Subcutaneous abdominal adipose tissue (tissue), 5 donors: ENCODE data around the gene ZNF148.

Experiments
- H3K27ac ChIP-seq: one replicate; pipeline ENCODE4 v1.7.0; 2013; ENCODE audit warnings: low read depth, mild to moderate bottlenecking, inconsistent platforms, low read length, moderate library complexity
- H3K27me3 ChIP-seq, 5 donors: one replicate each; pipeline ENCODE4 v1.7.0; 2013; ENCODE audit warnings: low read length in 5 of 5, inconsistent platforms in 1 of 5; ENCODE audit not compliant: control insufficient read depth in 5 of 5, insufficient read depth in 4 of 5
- H3K36me3 ChIP-seq, 5 donors: one replicate each; pipeline ENCODE4 v1.7.0; 2013; ENCODE audit warnings: low read length in 5 of 5; ENCODE audit not compliant: control insufficient read depth in 5 of 5, insufficient read depth in 5 of 5
- H3K4me1 ChIP-seq, 5 donors: one replicate each; pipeline ENCODE4 v1.7.0; 2013; ENCODE audit warnings: low read length in 5 of 5, mild to moderate bottlenecking in 3 of 5, moderate library complexity in 1 of 5; ENCODE audit not compliant: control insufficient read depth in 5 of 5, insufficient read depth in 5 of 5
- H3K4me3 ChIP-seq, 5 donors: one replicate each; pipeline ENCODE4 v1.7.0; 2013; ENCODE audit warnings: low read length in 5 of 5, low read depth in 1 of 5
- H3K9ac ChIP-seq, 5 donors: one replicate each; pipeline ENCODE4 v1.7.0; 2013; ENCODE audit warnings: low read length in 5 of 5, mild to moderate bottlenecking in 4 of 5, moderate library complexity in 3 of 5
- H3K9me3 ChIP-seq, 5 donors: one replicate each; pipeline ENCODE4 v1.7.0; 2013; ENCODE audit warnings: low read length in 5 of 5; ENCODE audit not compliant: control insufficient read depth in 5 of 5
- donor health status: healthy.
- donor health status: healthy.
- donor health status: healthy.
- donor health status: healthy.
- donor health status: healthy.

ZNF148 gene

DNA sequence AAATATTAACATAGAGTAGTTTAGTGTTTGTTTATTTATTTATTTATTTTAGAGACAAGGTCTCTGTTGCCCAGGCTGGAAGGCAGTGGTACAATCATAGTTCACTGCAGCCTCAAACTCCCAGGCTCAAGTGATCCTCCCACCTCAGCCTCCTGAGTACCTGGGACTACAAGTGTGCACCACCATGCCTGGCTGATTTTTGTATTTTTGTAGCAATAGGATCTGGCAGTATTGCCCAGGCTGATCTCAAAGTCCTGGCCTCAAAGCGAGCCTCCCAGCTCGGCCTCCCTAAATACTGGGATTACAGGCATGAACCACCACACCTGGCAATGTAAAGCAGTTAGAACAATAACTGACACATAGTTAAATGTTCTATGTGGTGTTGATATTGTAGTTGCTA, 4.4 kb upstream of the ZNF148 start:
- H3K27ac ChIP-seq: no peak overlapping the region
- no peaks in the 10 kb centered on the region for H3K27me3 ChIP-seq
- H3K4me3 ChIP-seq: no peak overlapping the region
- no peaks in the 10 kb centered on the region for H3K36me3 ChIP-seq
- H3K9me3 ChIP-seq: no peaks in the 10 kb centered on the region
- peaks cover 0 to 14% (median 9%) of the 10 kb centered on the region in 5 donors for H3K4me1 ChIP-seq
- H3K9ac ChIP-seq: no peak overlapping the region

DNA sequence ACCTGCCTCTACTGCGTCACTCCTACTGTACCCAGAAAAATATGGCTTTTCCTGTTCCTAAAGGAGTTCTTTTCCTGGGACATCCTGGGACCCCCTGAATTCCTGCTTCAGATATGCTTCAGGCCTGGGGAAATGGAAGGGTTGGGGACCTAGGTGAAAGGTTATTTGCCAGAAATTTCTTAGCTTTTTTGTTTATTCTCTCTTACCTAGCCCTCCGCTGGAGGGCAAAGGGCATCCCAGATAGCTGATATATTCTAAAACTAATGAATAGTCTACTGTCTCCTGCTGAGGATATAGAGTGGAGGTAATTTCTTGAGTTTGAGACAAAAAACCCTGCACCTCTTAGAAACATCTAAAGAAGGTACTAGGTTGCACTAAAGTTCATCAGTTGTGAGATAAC, 3.6 kb upstream of the ZNF148 start:
- H3K27me3 ChIP-seq: no peaks in the 10 kb centered on the region
- H3K9me3 ChIP-seq: no peaks in the 10 kb centered on the region
- H3K4me1 ChIP-seq: peaks cover 4 to 18% (median 16%) of the 10 kb centered on the region in 5 donors
- H3K36me3 ChIP-seq: no peaks in the 10 kb centered on the region
- H3K9ac ChIP-seq: no peak overlapping the region
- H3K4me3 ChIP-seq: no peak overlapping the region
- H3K27ac ChIP-seq: no peak overlapping the region

- Histone ChIP-seq H3K4me3 (peak overlapping the region; percentile 84 to 94 (median 90)), H3K9ac (peak overlapping the region in 4 of 5 donors; percentile 94 to 98 (median 95)), H3K27me3 (no peaks in the 10 kb centered on the region), H3K27ac (peak overlapping the region; percentile 89), H3K36me3 (no peaks in the 10 kb centered on the region), H3K4me1 (peaks cover 4 to 23% (median 22%) of the 10 kb centered on the region in 5 donors), H3K9me3 (no peaks in the 10 kb centered on the region)
These were observed 990 bp upstream of the ZNF148 start for GRCh38 chr3:125375950-125376679.

DNA sequence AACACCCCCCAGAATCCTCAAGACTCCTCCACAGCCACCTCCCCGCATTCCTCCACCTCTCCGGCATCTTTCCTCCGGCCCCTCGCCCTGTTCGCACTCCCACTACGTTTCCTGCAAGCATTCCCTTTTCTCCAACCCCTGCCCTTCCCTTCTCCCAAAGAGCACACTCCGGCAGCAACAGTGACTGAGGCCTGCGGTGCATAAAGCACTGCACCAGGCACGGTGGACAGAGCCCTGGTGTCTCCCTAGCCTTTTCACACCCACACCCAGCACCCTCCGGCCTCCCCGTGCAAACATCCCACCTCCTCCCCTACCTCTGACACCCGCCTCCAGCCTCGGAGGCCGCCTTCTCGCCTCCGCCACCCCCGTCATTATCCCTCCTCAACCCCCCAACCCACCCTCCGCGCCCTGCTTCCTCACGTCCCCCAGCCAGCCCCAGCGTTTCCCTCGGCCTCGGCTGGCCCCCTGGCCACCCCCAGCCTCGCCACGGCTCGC, 577 bp downstream of the ZNF148 start:
- Histone ChIP-seq H3K9me3 (no peaks in the 10 kb centered on the region), H3K4me3 (peak overlapping the region; percentile 84 to 98 (median 94)), H3K4me1 (peaks cover 4 to 23% (median 22%) of the 10 kb centered on the region in 5 donors), H3K27me3 (no peaks in the 10 kb centered on the region), H3K27ac (peak overlapping the region; percentile 89), H3K9ac (peak overlapping the region; percentile 72 to 89 (median 86)), H3K36me3 (no peaks in the 10 kb centered on the region)

GRCh38 chr3:125367403-125368230, 7.5 kb downstream of the ZNF148 start:
- Histone ChIP-seq H3K36me3 (no peaks in the 10 kb centered on the region), H3K9ac (peak overlapping the region in 2 of 5 donors; percentile 2 to 4), H3K27ac (peak overlapping the region; percentile 27), H3K4me1 (peaks cover 0 to 13% (median 13%) of the 10 kb centered on the region in 5 donors), H3K4me3 (no peak overlapping the region), H3K27me3 (no peaks in the 10 kb centered on the region), H3K9me3 (no peaks in the 10 kb centered on the region)

- Histone ChIP-seq H3K9me3 (no peaks in the 10 kb centered on the region), H3K27ac (no peak overlapping the region), H3K36me3 (no peaks in the 10 kb centered on the region), H3K27me3 (no peaks in the 10 kb centered on the region), H3K9ac (no peak overlapping the region), H3K4me3 (no peak overlapping the region), H3K4me1 (peaks cover 0 to 13% (median 13%) of the 10 kb centered on the region in 5 donors)
These were observed 9.0 kb downstream of the ZNF148 start for GRCh38 chr3:125366132-125366531.

DNA sequence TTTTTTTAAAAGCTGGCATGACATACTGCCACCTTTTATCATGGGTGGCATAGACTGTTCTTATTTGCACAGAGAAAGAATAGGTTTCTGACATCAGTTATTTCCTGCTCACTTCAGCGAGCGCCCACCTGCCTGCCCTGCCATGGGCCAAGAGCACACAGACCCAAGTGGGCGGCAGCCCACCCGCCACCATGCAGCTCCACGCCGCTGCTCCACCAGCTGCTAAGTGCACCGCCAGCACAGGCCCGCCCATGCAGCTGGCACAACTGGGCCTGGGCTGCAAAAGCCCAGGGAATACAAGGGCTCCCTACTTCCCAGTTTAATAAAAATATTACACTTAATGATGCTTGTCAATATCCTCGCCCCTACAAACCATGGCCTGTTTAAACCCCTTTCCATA, 15.4 kb downstream of the ZNF148 start:
- Histone ChIP-seq H3K4me1 (peaks cover 0 to 29% (median 24%) of the 10 kb centered on the region in 5 donors), H3K36me3 (no peaks in the 10 kb centered on the region), H3K9me3 (no peaks in the 10 kb centered on the region), H3K27ac (no peak overlapping the region), H3K9ac (no peak overlapping the region), H3K27me3 (no peaks in the 10 kb centered on the region), H3K4me3 (no peak overlapping the region)

DNA sequence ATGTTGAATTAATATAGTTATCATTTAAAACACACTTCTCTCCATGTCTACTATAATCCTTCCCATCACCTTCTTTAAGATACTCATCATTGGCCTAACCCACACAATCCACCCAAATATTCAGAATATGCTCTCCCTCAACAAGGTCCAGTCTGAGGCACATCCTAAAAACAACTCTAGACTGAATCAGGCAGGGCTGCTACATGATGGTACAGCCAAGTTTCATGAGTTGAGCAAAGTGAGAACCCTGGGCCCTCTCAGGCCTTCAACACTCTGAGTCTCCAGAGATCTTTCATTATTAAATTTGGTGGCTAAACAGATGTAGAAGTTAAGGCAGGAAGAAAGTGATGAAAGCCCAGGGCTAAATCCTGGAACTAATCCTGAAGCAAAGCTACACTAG, 16.2 kb downstream of the ZNF148 start:
- H3K4me3 ChIP-seq: no peak overlapping the region
- H3K27me3 ChIP-seq: no peaks in the 10 kb centered on the region
- no peak overlapping the region for H3K27ac ChIP-seq
- peaks cover 0 to 29% (median 24%) of the 10 kb centered on the region in 5 donors for H3K4me1 ChIP-seq
- no peaks in the 10 kb centered on the region for H3K9me3 ChIP-seq
- no peak overlapping the region for H3K9ac ChIP-seq
- H3K36me3 ChIP-seq: no peaks in the 10 kb centered on the region

GRCh38 chr3:125357837-125358236, 17.3 kb downstream of the ZNF148 start:
- H3K4me1 ChIP-seq: peaks cover 0 to 29% (median 25%) of the 10 kb centered on the region in 5 donors
- H3K27ac ChIP-seq: no peak overlapping the region
- peak overlapping the region in 4 of 5 donors; percentile 54 to 78 (median 69) for H3K4me3 ChIP-seq
- no peaks in the 10 kb centered on the region for H3K36me3 ChIP-seq
- peak overlapping the region in 4 of 5 donors; percentile 61 to 78 (median 70) for H3K9ac ChIP-seq
- H3K9me3 ChIP-seq: no peaks in the 10 kb centered on the region
- no peaks in the 10 kb centered on the region for H3K27me3 ChIP-seq
